Fibroblast of lung (primary cell): ENCODE data around the gene SEC23B. TPM values are rescaled to one million over a fixed set of nuclear protein-coding genes. Genes with fewer than 3 reads are reported as not detected.

ENCODE experiments used
- DNase-seq, 2 donors: peaks; one replicate each; pipeline versions ENCODE4 v3.0.0 to v3.0.0-alpha.2; 2010; ENCODE audit warnings: low read depth in 2 of 2
- H2AFZ ChIP-seq: 2 replicates; pipeline ENCODE4 v1.5.1; 2012; ENCODE audit warnings: low read length, control low read depth, inconsistent platforms
- H3K27ac ChIP-seq: 2 replicates; pipeline ENCODE4 v1.5.1; 2011; ENCODE audit warnings: low read length, control low read depth; ENCODE audit not compliant: insufficient read depth
- H3K27me3 ChIP-seq: 2 replicates; pipeline ENCODE4 v1.5.1; 2011; ENCODE audit warnings: mild to moderate bottlenecking, low read length; ENCODE audit not compliant: control insufficient read depth, insufficient read depth
- H3K36me3 ChIP-seq: 2 replicates; pipeline ENCODE4 v1.5.1; 2011; ENCODE audit warnings: low read length; ENCODE audit not compliant: control insufficient read depth, insufficient read depth
- H3K4me1 ChIP-seq: 2 replicates; pipeline ENCODE4 v1.5.1; 2011; ENCODE audit warnings: low read length; ENCODE audit not compliant: control insufficient read depth, insufficient read depth; ENCODE audit errors: extremely low read depth
- H3K4me2 ChIP-seq: 2 replicates; pipeline ENCODE4 v1.5.1; 2011; ENCODE audit warnings: low read length, control low read depth; ENCODE audit not compliant: insufficient read depth; ENCODE audit errors: extremely low read depth
- H3K4me3 ChIP-seq, 4 experiments: fragments of 200-600 bp in 1 of 4; sonication (generic) in 1 of 4; replicated peaks in 1 of 4; 2 replicates each; pipeline ENCODE4 v1.5.1; 2011 to 2016; ENCODE audit warnings: low read length in 4 of 4, low read depth in 3 of 4, mild to moderate bottlenecking in 3 of 4, control low read depth in 2 of 4, inconsistent platforms in 1 of 4, mixed read lengths in 1 of 4; ENCODE audit not compliant: insufficient read depth in 1 of 4; ENCODE audit errors: control extremely low read depth in 1 of 4
- H3K79me2 ChIP-seq: 2 replicates; pipeline ENCODE4 v1.5.1; 2012; ENCODE audit warnings: mild to moderate bottlenecking, low read length, inconsistent platforms; ENCODE audit not compliant: control insufficient read depth, insufficient read depth
- H3K9ac ChIP-seq: 2 replicates; pipeline ENCODE4 v1.5.1; 2011; ENCODE audit warnings: mild to moderate bottlenecking, low read length, control low read depth; ENCODE audit not compliant: insufficient read depth
- H3K9me3 ChIP-seq: 2 replicates; pipeline ENCODE4 v1.5.1; 2012; ENCODE audit warnings: low read depth, low read length; ENCODE audit not compliant: control insufficient read depth, insufficient read depth
- H4K20me1 ChIP-seq: 2 replicates; pipeline ENCODE4 v1.5.1; 2011; ENCODE audit warnings: low read length; ENCODE audit not compliant: control insufficient read depth, insufficient read depth; ENCODE audit errors: extremely low read depth
- EZH2 ChIP-seq: IDR thresholded peaks from 2 replicates; pipeline ENCODE4 v1.5.1; 2012; ENCODE audit warnings: low read length, control low read depth, mild to moderate bottlenecking; ENCODE audit errors: missing control alignments
- polyA plus RNA-seq, 2 donors: library from polyadenylated mRNA; depleted of rRNA in 1 of 2; stranded (reverse) in 1 of 2; unstranded in 1 of 2; fragments of >200 nt; gene quantifications; 2 replicates each; pipeline ENCODE4 v1.2.1, GENCODE V29; 2011 to 2012; ENCODE audit warnings: missing spikeins in 1 of 2
- total RNA-seq: library from RNA; depleted of rRNA; stranded (reverse); fragments of >200 nt; gene quantifications from 2 replicates; pipeline ENCODE4 v1.2.1, GENCODE V29; 2014
- TF ChIP-seq, protein P1 (sequence below), 2 donors: IDR thresholded peaks in 1 of 2; conservative IDR thresholded peaks in 1 of 2; 1 replicate in 1 of 2; 2 replicates in 1 of 2; pipeline ENCODE4 v1.5.1; 2011 to 2012; ENCODE audit warnings: low read length in 2 of 2, control low read depth in 1 of 2, inconsistent platforms in 1 of 2, low read depth in 1 of 2, mild to moderate bottlenecking in 1 of 2

SEC23B gene
- total and polyA plus RNA-seq, 2 donors (not counting 1 experiment from before 2014, with no cell fraction given), result 51.0 to 52.0 TPM

DNA sequence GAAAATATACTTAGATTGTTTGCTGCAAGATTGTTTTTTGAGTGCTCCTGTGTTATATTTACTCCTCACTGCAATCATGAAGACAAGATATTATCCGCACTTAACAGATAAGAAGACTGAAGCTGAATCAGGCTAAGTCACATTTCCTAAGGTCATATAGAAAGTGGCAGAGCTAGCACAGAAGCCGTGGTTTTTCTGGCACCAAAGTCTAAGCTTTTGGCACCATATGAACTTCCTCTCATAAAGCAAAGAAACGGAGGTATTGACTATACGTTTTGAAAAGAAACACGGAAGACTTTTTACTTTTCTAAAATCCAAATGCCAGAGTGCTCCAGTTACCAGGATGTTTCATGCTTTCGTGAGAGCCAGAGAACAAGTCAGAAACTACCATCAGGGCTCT is 70.8 kb downstream of the SEC23B start:
- no peak for DNase-seq
- no peak overlapping the region for H2AFZ ChIP-seq
- H4K20me1 ChIP-seq, result no peaks in the 10 kb centered on the region
- TF ChIP-seq, protein P1, sequence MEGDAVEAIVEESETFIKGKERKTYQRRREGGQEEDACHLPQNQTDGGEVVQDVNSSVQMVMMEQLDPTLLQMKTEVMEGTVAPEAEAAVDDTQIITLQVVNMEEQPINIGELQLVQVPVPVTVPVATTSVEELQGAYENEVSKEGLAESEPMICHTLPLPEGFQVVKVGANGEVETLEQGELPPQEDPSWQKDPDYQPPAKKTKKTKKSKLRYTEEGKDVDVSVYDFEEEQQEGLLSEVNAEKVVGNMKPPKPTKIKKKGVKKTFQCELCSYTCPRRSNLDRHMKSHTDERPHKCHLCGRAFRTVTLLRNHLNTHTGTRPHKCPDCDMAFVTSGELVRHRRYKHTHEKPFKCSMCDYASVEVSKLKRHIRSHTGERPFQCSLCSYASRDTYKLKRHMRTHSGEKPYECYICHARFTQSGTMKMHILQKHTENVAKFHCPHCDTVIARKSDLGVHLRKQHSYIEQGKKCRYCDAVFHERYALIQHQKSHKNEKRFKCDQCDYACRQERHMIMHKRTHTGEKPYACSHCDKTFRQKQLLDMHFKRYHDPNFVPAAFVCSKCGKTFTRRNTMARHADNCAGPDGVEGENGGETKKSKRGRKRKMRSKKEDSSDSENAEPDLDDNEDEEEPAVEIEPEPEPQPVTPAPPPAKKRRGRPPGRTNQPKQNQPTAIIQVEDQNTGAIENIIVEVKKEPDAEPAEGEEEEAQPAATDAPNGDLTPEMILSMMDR (conservative IDR thresholded peaks at IDR 0.05 in 1 of 2, IDR thresholded peaks at IDR 0.05 in 1 of 2; ENCODE audit: low read depth in 1 of 2, low read length in 2 of 2), result no peak
- TF ChIP-seq EZH2, result no peak
- no peak overlapping the region for H3K9ac ChIP-seq
- no peaks in the 10 kb centered on the region for H3K36me3 ChIP-seq
- H3K27ac ChIP-seq, result no peak overlapping the region
- no peaks in the 10 kb centered on the region for H3K79me2 ChIP-seq
- H3K4me1 ChIP-seq, result no peaks in the 10 kb centered on the region
- H3K27me3 ChIP-seq, result no peaks in the 10 kb centered on the region
- no peak overlapping the region for H3K4me2 ChIP-seq
- no peaks in the 10 kb centered on the region for H3K9me3 ChIP-seq
- H3K4me3 ChIP-seq, result no peak overlapping the region

DNA sequence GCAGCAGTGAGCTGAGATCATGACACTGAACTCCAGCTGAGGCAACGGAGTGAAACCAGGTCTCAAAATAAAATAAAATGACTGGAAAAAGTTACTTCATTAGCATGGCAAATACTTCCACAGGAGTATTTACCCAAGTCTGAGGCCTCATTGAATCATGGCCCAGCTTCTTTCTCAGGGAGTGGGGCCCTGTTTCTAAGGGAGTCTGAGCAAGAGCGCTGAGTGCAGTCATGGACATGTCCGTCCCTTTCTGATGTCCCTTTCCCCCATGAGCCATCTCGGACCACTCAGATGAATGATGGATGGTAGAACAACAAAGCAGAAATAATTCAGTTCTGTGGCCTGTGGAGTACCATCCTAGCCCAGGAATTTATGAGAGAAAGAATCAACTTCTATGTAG is 72.3 kb downstream of the SEC23B start:
- DNase-seq, result no peak
- no peaks in the 10 kb centered on the region for H3K36me3 ChIP-seq
- no peaks in the 10 kb centered on the region for H3K9me3 ChIP-seq
- no peaks in the 10 kb centered on the region for H3K4me1 ChIP-seq
- no peak overlapping the region for H2AFZ ChIP-seq
- H3K79me2 ChIP-seq, result no peaks in the 10 kb centered on the region
- no peak for TF ChIP-seq EZH2
- TF ChIP-seq, protein P1 (conservative IDR thresholded peaks at IDR 0.05 in 1 of 2, IDR thresholded peaks at IDR 0.05 in 1 of 2; ENCODE audit: low read depth in 1 of 2, low read length in 2 of 2), result no peak
- no peak overlapping the region for H3K27ac ChIP-seq
- H4K20me1 ChIP-seq, result no peaks in the 10 kb centered on the region
- no peak overlapping the region for H3K9ac ChIP-seq
- no peaks in the 10 kb centered on the region for H3K27me3 ChIP-seq
- H3K4me3 ChIP-seq, result no peak overlapping the region
- no peak overlapping the region for H3K4me2 ChIP-seq

DNA sequence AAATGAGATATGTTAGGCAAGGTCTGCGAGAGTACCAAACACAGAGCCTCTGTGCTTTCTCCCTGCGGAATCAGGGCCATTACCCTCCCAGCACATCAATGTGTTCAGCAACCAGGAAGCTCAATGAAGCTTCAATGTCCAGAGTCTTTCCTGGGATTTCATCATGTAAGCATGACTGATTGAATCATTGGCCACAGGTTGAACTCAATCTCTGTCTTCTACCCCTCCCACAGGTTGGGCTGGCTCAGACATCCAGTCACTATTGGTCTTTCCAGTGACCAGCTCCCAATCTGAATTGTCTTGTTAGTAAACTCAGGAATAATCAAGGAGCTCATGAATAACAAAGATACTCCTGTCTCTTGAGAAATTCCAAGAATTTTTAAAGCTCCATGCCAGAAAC is 77.4 kb downstream of the SEC23B start:
- Histone ChIP-seq H3K4me2 (no peak overlapping the region), H3K79me2 (peaks cover 5% of the 10 kb centered on the region), H3K27ac (no peak overlapping the region), H3K9ac (no peak overlapping the region), H3K36me3 (no peaks in the 10 kb centered on the region), H3K27me3 (no peaks in the 10 kb centered on the region), H3K4me3 (no peak overlapping the region), H3K9me3 (no peaks in the 10 kb centered on the region), H4K20me1 (no peaks in the 10 kb centered on the region), H2AFZ (no peak overlapping the region), H3K4me1 (no peaks in the 10 kb centered on the region)
- DNase-seq, result peak; percentile 32 to 76
- TF ChIP-seq, protein P1 (conservative IDR thresholded peaks at IDR 0.05 in 1 of 2, IDR thresholded peaks at IDR 0.05 in 1 of 2; ENCODE audit: low read depth in 1 of 2, low read length in 2 of 2), result no peak
- TF ChIP-seq EZH2, result no peak
